ENCODE data around the gene DPYD.

DNA sequence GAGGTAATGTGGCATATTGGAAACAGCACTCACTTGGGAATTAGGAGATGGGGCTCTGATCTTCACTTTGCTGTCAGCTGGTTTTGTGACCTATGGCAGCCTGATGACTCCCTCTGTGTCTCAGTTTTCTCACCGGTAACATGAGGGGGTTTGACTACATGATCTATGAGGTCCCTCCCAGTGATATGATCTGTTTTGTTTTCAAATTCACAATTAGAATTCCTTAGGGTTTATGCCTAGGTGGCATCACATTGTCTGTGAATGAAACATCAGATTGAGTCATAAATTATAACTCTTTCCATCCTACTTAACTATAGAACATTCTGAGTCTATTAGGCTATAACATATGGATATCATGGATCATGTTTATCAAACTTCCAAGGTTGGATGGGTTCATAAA is 812.7 kb downstream of the DPYD start:
- TF ChIP-seq POLR2A (IDR thresholded peaks at IDR 0.05) = no peak
- TF ChIP-seq, protein P1, sequence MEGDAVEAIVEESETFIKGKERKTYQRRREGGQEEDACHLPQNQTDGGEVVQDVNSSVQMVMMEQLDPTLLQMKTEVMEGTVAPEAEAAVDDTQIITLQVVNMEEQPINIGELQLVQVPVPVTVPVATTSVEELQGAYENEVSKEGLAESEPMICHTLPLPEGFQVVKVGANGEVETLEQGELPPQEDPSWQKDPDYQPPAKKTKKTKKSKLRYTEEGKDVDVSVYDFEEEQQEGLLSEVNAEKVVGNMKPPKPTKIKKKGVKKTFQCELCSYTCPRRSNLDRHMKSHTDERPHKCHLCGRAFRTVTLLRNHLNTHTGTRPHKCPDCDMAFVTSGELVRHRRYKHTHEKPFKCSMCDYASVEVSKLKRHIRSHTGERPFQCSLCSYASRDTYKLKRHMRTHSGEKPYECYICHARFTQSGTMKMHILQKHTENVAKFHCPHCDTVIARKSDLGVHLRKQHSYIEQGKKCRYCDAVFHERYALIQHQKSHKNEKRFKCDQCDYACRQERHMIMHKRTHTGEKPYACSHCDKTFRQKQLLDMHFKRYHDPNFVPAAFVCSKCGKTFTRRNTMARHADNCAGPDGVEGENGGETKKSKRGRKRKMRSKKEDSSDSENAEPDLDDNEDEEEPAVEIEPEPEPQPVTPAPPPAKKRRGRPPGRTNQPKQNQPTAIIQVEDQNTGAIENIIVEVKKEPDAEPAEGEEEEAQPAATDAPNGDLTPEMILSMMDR (IDR thresholded peaks at IDR 0.05) = no peak
- TF ChIP-seq EP300 (IDR thresholded peaks at IDR 0.05) = no peak

Data from tibial nerve (tissue), 4 donors.